Fibroblast of upper back skin (primary cell): ENCODE results near the gene GPR152.

ENCODE experiments used
- DNase-seq: peaks from one replicate; pipeline ENCODE4 v3.0.0-alpha.2; 2013

Gene GPR152

DNA sequence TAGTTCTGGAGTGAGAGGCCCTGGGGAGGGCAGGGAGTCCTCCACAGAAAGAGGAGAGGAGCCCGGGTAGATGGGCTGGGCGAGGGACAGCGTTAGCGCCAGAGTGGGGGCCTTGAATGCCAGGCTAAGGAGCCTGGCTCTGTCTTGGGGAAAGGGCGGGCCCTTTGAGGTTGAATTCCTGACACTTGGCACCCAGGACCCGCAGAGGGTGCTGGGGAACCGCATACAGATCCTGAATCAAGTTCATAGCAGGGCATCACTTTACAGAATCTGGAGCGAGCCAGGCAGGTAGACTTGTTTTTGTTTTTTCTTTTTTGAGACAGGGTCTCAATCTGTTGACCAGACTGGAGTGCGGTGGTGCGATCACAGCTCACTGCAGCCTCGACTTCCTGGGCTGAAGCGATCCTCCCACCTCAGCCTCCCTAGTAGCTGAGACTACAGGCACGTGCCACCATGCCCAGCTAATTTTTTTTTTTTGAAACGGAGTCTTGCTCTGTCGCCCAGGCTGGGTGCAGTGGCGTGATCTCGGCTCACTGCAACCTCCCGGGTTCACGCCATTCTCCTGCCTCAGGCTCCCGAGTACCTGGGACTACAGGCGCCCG lies 31.0 kb downstream of the GPR152 start:
- no peak for DNase-seq

DNA sequence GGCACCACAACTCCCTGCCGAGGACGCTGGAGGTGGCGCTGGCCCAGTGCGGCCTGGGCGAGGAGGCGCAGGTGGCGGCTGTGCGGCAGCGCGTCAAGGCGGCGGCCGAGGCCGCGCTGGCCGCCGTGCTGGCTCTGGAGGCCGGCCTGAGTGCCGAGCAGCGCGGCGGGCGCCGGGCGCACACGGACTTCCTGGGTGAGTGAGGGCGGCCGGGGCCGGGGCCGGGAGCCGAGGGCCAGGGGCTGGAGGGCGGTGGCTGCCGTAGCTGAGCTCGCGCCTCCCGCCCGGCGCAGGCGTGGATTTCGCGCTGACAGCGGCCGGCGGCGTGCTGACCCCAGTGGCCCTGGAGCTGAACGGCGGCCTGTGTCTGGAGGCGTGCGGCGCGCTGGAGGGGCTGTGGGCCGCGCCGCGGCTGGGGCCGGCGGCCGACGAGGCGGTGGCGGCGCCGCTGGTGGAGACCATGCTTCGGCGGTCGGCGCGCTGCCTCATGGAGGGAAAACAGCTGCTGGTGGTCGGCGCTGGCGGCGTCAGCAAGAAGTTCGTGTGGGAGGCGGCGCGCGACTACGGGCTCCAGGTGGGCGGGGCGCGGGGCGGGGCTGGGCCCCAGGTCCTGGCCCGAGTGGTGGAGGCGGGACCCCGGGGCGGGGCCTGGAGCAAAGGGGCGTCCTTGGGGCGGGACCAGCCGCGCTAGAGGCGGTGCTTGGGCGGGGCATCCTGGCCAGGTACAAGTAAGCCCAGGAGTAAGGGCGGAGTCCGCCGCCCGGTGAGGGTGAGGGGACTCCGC lies 31.7 kb downstream of the GPR152 start:
- DNase-seq: peak; percentile 90

DNA sequence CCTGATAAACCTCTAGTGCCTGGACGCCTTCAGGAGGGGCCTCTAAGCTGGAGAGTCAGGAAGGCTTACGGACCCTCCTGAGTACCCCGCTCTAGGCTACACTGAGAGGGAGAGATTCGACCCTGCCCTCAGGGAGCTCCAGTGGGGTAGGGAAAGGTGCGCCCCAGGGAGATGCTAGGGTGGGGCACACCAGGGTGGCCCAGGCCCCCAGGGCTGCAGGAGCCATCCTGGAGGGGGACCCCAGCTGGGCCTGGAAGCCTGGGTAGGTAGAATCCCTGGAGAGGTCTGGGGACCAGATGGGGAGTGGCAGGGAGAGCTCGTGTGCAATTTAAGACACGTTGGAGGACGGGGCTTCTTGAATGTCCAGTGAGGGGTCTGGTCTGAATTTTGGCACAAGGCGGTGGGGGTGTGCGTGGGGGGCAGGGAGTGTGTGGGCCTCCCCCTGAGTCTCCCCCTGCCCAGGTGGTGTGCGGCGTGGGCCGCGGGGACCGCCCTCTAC lies 32.3 kb downstream of the GPR152 start:
- DNase-seq: no peak

DNA sequence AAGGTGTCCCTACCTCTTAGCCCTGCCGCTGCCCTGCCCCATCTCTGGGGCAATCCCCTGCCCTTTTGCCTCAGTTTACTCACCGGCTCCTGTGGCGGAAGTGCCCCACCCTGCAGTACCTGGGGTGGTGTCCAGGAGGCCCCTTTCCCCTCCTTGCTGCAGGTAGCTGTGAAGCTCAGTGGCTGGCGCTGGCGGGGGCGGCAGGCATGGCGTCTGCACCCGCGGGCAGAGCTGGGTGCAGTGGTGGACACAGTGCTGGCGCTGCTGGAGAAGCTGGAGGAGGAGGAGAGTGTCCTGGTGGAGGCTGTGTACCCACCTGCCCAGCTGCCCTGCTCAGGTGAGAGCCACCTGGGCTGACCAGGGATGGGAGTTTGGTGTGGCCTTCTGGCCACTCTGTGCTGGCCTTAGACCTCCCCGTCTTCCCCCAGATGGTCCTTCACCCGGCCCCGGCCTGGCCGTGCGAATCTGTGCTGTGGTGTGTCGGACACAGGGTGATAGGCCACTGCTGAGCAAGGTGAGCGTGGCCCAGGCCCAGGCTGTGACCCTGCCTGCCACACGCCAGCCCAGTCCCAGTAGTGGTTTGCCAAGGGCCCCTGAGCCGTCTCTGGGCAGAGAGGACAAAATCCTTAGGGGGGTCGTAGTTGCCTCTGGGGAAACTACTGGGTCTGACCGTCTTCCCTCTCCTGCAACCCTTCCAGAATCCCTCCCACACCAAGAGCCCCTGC lies 33.0 kb downstream of the GPR152 start:
- no peak for DNase-seq

DNA sequence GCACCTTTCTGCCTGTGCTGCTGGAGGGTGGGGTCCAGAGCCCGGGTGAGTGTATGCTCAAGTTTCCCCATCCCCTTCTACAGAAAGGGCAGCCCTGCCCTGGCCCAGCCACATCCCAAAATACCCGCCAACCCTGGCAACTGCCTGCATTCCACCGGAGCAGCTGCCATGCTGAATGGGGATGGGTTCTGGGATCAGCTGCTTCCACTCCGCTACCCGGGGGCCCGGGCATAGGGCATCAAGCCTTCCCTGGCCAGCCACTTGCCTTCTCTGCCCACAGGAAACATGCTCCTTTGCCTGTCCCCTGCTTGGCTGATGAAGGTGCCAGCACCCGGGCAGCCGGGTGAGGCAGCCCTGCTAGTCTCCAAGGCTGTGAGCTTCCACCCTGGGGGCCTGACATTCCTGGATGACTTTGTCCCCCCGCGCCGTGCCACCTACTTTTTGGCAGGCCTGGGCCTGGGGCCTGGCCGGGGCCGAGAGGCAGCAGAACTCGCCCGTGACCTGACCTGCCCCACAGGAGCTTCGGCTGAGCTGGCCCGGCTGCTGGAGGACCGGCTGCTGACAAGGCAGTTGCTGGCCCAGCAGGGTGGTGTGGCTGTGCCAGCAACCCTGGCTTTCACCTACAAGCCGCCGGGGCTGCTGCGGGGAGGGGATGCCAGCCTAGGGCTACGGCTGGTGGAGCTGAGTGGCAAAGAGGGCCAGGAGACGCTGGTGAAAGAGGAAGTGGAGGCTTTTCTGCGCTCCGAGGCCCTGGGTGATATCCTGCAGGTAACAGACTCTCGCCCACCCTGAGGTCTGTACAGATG lies 33.9 kb downstream of the GPR152 start:
- DNase-seq: no peak

DNA sequence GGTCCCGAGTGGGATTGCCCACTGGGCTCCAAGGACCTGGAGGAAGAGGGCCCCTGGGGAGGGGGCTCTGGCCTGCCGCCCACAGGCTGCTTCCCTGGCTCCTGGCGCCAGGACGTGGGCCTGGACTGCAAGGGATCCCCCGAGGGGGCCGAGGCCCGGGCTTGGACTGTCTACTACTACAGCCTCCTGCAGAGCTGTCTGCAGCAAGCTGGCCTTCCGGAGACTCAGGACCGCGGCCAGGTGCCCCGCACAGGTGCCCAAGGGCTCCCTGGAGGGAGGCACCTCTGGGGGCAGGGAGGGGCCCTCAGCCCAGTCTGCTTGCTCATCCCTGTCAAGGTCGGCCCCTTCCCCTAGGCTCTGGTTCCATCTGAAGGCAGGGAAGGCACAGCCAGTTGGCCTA lies 35.1 kb downstream of the GPR152 start:
- no peak for DNase-seq

DNA sequence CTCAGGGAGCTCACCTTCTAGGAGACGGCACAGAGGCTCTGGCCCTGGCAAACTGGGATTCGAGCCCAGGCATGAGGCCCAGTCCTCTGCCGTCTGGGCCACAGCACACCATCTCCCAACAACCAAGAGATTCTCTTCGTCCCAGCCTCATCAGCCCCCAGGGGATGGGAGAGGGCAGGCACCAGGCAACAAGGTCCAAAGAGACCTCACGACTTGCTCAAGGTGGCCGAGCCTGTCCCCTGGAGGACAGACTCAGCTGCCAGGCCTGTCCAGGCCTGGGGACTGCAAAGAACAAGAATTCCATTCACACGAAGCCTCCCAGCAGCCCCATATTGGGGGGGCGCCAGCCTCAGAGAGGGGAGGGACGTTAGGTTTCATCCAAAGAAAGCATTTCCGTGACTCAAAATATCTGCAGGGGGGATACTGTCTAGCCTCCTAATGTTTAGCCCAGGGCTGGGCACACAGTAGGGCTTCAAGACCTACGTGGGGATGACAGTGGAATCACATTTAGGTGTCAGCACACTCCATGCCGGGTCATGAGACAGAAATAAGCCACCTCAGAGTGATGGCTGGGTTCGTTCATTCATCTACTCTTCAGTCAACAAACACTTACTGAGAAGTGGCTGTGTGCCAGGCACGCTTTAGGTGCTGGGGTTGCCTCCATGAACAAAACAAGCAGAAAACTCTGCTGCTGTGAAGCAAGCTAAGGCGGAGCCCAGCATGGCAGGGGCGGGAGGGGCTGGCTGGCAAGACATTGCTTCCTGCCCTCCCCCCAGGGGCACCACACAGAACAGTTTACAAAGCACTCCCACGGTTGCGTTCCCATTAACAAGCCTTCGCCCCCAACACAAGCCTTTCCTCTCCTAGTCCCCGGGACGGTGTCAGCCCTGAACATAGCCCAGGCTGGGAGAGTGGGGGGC lies 35.9 kb downstream of the GPR152 start:
- no peak for DNase-seq

DNA sequence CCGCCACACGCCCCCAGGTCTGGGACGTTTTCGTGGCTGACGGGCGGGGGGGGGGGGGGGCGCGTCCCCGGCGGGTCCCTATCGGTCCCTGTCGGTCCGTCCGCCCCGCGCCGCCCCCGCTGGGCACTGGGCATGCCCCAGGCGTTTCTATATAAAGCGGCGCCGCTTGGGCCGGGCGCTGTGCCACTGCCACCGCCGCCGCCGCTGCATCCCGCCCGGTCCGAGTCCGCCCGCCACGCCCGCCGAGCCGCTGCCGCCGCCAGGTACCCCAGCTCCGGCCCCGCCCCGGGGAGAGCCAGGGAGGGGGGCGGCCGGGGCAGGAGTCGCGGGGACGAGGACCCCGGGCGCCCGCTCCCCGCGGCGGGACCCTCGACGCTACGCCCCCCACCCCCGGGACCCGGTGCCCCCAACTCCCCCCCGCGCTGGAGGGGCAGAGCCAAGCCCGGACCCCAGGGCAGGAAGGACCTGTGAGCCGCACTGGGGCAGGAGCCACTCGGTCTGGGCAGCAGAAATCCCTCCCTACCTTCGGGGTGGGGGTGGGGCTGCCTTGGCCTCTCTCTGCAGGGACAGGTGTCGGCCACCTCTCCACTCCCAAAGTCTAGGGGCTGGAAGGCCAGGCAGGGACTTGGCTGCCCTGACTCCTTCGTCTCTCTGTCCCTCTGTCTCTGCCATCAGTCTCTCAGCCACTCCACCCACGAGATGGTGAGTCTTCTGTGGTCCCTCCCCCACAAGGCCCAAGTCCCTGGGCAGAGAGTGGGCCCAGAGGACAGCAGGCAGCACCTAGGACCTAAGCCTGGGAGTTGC lies 36.8 kb downstream of the GPR152 start, which contains the start of gene CARNS1:
CARNS1 (plus strand) TSS at position 178 of the 804 bp plus-strand sequence; CDS start at position 700, 522 bp downstream.
- DNase-seq: no peak

DNA sequence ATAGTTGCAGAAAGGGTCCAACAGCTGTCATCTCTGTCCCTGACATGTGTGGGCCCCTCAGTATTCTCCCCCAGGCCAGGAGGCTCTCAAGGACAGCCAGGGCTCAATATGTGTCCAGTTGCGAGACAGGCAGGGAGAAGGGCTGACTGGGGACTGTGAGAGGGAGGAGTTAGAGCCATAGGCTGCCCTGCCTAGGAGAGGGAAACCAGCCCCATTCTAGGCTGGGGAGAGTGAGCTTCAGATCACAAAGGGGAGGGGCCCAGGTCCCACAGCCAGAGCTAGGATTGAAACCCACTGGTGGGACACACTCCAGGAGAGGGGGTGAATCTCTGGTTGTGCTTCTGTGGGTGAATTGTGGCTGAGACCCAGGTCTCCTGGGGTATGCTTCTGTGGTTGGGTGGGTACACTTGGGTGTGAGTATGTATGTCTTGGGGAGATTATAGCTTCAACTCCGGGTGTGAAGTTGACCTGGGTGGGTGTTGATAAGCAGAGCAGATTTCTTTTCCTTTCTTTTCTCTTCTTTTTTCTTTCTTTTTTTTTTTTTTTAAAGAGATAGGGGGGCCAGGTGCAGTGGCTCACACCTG lies 39.2 kb downstream of the GPR152 start:
- DNase-seq: no peak

DNA sequence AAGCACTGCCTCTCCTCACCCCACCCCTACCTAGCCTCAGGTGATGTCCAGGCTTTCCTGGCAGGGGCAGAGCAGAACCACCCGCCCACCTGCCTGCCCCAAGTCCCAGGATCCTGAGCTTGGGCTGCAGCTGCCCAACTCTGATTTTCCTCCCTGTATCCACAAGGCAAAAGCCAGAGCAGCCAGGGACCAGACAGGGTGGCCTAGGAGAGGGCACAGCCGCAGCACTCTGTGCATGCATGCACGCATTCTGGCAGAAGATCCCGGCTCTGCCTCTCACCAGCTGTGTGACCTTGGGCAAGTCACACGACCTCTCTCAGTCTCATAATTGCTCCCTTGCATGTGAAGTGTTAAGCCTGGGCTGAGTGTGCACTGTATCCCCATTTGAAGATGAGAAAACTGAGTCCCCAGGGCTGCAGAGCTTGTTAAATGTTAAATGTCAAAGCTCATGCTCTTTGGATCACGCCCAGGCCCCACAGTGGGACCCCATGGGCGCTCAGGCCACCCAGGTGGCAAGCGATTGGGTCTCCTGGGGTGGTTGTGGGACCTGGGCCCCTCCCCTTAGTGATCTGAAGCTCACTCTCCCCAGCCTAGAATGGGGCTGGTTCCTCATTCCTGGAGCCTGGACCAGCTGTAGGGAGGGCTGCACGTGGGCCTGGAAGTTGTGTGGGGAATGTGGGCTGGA lies 39.9 kb downstream of the GPR152 start:
- DNase-seq: no peak

DNA sequence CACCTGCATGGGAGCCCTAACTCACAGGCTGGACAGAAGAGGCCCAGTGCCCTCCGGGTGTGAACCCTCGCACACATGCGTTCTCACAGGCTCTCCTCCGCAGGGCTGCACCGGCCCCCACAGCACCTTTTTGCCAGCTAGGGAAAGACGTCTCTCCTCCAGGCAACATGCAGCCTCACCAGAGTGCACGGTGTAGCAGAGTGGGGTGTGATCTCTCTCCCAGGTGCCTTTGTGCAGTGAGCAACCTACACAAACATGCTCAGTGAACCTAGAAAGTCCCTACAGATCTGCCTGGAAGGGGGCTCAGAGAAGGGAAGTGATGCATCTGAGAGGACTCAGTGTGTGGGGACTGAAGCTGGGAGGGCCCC lies 40.8 kb downstream of the GPR152 start:
- no peak for DNase-seq

DNA sequence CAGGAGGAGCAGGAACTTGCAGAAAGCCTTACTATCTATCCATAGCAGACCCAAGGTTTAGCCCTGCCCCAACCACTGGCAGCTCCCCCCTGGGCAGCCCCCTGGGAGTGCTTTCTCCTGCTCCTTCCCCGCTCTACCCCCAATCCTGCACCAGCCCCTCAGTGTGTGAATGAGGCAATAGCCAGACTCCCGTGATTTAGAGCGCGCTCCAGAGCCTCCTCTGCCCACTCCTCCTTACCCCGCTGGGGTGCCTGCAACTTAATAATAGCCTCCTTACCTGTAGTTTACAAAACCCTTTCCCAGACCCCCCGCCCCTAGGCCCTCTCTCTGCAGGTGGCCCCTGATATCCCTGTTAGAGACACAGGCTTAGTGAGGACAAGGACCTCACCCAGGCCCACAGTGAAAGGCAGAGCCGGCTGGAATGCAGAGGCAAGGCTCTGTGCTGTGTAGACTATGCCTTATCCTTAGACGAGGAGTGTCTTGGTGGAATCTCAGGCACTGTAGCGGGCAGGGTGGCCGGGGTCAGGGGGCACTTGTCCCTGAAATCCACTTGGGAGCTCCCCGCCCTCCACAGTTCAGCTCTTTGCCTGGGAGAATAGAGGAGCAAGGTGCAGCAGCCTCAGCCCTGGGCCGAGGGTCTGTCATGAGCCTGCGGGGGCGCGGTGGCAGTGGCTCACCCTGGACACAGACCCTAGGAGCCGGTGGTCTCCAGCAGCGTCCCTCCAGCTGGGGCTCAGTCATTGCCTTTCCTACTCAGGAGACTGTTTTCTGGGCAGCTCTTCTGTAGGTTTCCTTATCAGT lies 41.3 kb downstream of the GPR152 start:
- no peak for DNase-seq

DNA sequence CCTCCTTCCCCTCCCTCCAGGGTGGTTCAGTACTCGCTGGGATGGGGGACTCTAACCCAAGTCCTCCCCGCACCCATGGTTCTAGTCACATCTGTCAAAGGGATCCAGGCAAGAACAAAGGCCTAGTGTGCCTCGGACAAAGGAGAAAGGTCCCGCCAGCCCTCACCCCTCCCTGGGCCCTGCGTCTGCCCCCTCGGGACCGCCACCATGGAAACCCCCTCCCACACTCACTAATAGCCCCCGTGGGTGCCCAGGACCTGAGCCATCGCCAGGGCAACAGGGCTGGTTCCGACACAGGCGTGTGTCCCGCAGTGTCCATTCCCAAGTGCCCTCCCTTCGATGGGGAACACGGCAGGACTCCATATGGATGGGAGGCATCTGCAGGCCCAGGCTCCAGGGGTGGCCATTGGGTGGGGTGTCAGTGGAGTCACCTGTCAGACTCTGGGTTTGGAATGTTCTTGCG lies 42.1 kb downstream of the GPR152 start:
- DNase-seq: no peak

DNA sequence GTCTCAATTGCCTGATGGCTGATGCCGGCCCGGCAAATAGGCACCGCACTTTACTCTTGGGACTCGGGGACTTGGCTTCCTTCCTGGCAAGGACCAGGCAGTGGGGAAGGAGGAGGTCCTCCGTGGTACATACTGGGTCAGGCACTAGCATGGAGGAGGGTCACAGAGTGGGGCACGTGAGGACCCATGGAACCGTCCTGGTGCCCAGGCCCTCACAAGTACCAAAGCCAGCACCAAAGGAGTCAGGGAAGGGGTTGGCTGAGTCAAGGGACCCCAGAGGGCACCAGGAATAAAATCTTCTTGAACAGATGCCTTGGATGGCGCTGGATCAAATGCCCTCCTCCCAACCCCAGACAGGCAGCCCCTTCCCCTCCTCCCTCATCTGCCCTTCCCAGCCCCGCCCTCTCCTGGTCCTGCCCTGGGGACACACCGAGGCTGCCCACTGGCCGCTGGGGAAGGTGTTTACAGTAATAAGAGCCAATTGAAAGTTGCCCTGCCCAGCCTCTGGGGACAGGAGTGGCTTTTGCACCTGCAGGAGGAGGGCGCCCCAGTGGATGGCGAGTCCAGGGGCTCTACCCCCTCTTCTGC lies 42.7 kb downstream of the GPR152 start:
- no peak for DNase-seq

DNA sequence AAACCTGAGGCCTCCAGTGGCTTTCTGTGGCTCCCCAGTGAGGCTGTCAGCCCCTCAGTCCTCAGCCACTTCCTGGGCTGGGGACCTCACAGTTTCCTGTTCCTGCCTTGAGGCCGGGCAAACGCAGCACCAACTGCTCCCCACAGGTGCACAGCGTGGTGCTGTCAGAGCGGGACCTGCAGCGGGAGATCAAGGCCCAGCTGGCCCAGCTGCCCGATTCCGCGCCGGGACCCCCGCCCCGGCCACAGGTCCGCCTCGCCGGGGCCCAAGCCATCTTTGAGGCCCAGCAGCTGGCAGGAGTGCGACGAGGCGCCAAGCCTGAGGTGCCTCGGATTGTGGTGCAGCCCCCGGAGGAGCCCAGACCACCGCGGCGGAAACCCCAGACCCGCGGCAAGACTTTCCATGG lies 43.3 kb downstream of the GPR152 start:
- DNase-seq: no peak

DNA sequence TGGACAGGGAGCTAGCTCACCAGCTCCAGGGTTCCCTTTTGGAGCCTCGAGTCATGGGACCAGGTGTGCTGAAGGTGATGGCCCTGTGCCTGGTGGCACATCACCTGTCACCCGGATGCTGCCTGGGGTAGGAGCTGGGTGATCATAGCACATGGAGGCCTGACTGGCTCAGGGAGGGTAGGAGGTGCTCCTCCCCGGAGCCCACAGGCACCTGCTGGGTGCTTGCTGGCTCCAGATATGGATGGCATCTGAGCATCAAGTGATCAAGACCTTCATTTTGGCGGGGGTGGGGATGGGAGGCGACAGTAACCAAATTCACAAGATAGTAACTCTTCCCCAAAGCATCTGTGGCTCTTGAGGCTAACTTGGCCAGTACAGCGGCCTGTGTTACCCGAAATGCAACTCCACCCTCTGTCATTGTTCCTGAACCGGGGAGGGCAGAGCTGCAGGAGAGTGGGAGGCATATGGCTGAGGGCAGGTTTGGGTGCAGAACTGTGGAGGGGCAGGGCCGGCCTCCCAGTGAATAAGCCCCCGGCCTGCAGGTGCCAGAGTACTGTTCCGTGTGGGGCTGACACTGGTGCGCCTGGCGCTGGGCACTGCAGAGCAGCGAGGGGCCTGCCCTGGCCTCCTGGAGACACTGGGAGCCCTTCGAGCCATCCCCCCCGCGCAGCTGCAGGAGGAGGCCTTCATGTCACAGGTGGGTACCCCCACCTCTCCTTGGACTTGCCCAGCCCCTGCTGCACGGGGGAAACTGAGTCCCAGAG lies 43.9 kb downstream of the GPR152 start:
- DNase-seq: no peak

DNA sequence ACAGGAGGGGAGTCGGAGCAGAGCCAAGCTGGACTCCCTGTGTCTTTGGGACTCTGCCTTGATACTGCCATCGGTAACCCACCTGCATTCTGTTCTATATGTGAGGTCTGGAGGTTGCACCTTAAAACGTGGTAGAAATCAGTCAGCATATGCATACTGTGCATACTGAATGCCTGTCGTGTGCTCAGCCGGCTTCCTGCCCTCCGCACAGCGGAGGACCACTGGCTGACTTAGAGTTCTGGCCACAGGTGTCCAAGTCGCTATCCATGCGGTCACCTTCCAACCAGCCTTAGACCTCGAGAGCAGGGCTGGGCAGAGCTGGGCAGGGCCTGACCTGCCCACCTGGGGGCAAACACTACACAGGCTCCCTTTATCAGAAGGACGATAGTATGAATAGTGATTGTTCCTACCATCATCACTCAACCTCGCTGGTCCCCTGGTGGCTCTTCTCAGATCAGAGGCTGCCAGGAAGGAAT lies 44.8 kb downstream of the GPR152 start:
- DNase-seq: no peak
